ENCODE results near the gene MUTYH.
"Not testable (repeated sequence)": the region's sequence is repeated elsewhere in the genome, so short reads cannot be mapped to it uniquely, and the experiment has no call there.

MUTYH gene

GRCh38 chr1:45299981-45300668, 40.1 kb downstream of the MUTYH start:
- no peaks in the 10 kb centered on the region for H3K9me3 ChIP-seq
- H3K36me3 ChIP-seq (replicated peaks) = no peaks in the 10 kb centered on the region
- in situ Hi-C loops (cut with MboI; ENCODE audit: low sequenced_read_pairs) = loop anchor here (5.0 to 25.0 kb wide), 3 partner anchors 288 to 588 kb away; partner anchors contain the start of genes HECTD3 and UROD
- no peak overlapping the region for H3K4me3 ChIP-seq
- DNase-seq (ENCODE audit: low spot score in 2 of 2) = peak; percentile 64 to 77
- H3K27me3 ChIP-seq (ENCODE audit: low read depth) = no peaks in the 10 kb centered on the region
- peaks cover 2% of the 10 kb centered on the region for H3K4me1 ChIP-seq

- Histone ChIP-seq H3K27me3 (ENCODE audit: low read depth) (no peaks in the 10 kb centered on the region), H3K9me3 (no peaks in the 10 kb centered on the region), H3K36me3 (replicated peaks) (no peaks in the 10 kb centered on the region), H3K4me1 (no peaks in the 10 kb centered on the region; the same call in 1 of the 2 replicates), H3K4me3 (no peak overlapping the region)
- in situ Hi-C loops (cut with MboI; ENCODE audit: low sequenced_read_pairs) = no loop called here
- DNase-seq (ENCODE audit: low spot score in 2 of 2) = no peak
Observed at GRCh38 chr1:45299296-45299695, 40.9 kb downstream of the MUTYH start.

GRCh38 chr1:45297666-45298356, 42.4 kb downstream of the MUTYH start:
- H3K27me3 ChIP-seq (ENCODE audit: low read depth) = no peaks in the 10 kb centered on the region
- DNase-seq (ENCODE audit: low spot score in 2 of 2) = peak in 1 of 2 experiments; percentile 29
- H3K9me3 ChIP-seq = no peaks in the 10 kb centered on the region
- in situ Hi-C loops (cut with MboI; ENCODE audit: low sequenced_read_pairs) = no loop called here
- H3K4me3 ChIP-seq = no peak overlapping the region
- no peaks in the 10 kb centered on the region for H3K36me3 ChIP-seq (replicated peaks)
- no peaks in the 10 kb centered on the region; the same call in 1 of the 2 replicates for H3K4me1 ChIP-seq

GRCh38 chr1:45291716-45292115, 48.5 kb downstream of the MUTYH start:
- Histone ChIP-seq H3K9me3 (no peaks in the 10 kb centered on the region), H3K27me3 (ENCODE audit: low read depth) (no peaks in the 10 kb centered on the region), H3K4me3 (no peak overlapping the region), H3K4me1 (no peaks in the 10 kb centered on the region), H3K36me3 (replicated peaks) (no peaks in the 10 kb centered on the region)
- DNase-seq (ENCODE audit: low spot score in 2 of 2) = no peak
- in situ Hi-C loops (cut with MboI; ENCODE audit: low sequenced_read_pairs) = no loop called here

- H3K36me3 ChIP-seq (replicated peaks); H3K27me3 ChIP-seq (ENCODE audit: low read depth); DNase-seq (ENCODE audit: low spot score in 2 of 2); H3K9me3 ChIP-seq; in situ Hi-C loops (cut with MboI; ENCODE audit: low sequenced_read_pairs); H3K4me1 ChIP-seq; H3K4me3 ChIP-seq: not testable (repeated sequence)
Observed at GRCh38 chr1:45291002-45291401, 49.2 kb downstream of the MUTYH start.

GRCh38 chr1:45286521-45286920, 53.7 kb downstream of the MUTYH start:
- H3K27me3 ChIP-seq (ENCODE audit: low read depth); H3K36me3 ChIP-seq (replicated peaks); DNase-seq (ENCODE audit: low spot score in 2 of 2); in situ Hi-C loops (cut with MboI; ENCODE audit: low sequenced_read_pairs); H3K4me3 ChIP-seq; H3K4me1 ChIP-seq; H3K9me3 ChIP-seq: not testable (repeated sequence)

GRCh38 chr1:45284858-45285257, 55.4 kb downstream of the MUTYH start:
- in situ Hi-C loops (cut with MboI; ENCODE audit: low sequenced_read_pairs) = not testable (repeated sequence)

GRCh38 chr1:45282351-45282750, 57.9 kb downstream of the MUTYH start:
- Histone ChIP-seq H3K27me3 (ENCODE audit: low read depth) (no peaks in the 10 kb centered on the region), H3K4me1 (no peaks in the 10 kb centered on the region), H3K4me3 (no peak overlapping the region), H3K9me3 (no peaks in the 10 kb centered on the region; the same call in 1 of the 2 replicates), H3K36me3 (replicated peaks) (no peaks in the 10 kb centered on the region)
- DNase-seq (ENCODE audit: low spot score in 2 of 2) = no peak
- in situ Hi-C loops (cut with MboI; ENCODE audit: low sequenced_read_pairs) = no loop called here

More at GRCh38 chr1:45284858-45285257, 55.4 kb downstream of the MUTYH start:
- H3K36me3 ChIP-seq (replicated peaks); H3K4me3 ChIP-seq; H3K9me3 ChIP-seq; H3K27me3 ChIP-seq (ENCODE audit: low read depth); DNase-seq (ENCODE audit: low spot score in 2 of 2); H3K4me1 ChIP-seq: not testable (repeated sequence)
